ENCODE measurements around the gene ARHGAP15.

GRCh38 chr2:143486976-143487375 is 357.8 kb downstream of the ARHGAP15 start:
- TF ChIP-seq CTCF (IDR thresholded peaks at IDR 0.05) (no peak), POLR2A (IDR thresholded peaks at IDR 0.05) (no peak)

Measured in transverse colon (tissue), 3 donors.